Measurements from ENCODE around the gene CHRM4. TPM values are rescaled to one million over a fixed set of nuclear protein-coding genes. Genes with fewer than 3 reads are reported as not detected.

Gene CHRM4
- total and polyA plus RNA-seq, 2 of the 13 experiments (the other 11 are each of a cell fraction or from before 2014, with no cell fraction given): 0.13 to 0.21 TPM

DNA sequence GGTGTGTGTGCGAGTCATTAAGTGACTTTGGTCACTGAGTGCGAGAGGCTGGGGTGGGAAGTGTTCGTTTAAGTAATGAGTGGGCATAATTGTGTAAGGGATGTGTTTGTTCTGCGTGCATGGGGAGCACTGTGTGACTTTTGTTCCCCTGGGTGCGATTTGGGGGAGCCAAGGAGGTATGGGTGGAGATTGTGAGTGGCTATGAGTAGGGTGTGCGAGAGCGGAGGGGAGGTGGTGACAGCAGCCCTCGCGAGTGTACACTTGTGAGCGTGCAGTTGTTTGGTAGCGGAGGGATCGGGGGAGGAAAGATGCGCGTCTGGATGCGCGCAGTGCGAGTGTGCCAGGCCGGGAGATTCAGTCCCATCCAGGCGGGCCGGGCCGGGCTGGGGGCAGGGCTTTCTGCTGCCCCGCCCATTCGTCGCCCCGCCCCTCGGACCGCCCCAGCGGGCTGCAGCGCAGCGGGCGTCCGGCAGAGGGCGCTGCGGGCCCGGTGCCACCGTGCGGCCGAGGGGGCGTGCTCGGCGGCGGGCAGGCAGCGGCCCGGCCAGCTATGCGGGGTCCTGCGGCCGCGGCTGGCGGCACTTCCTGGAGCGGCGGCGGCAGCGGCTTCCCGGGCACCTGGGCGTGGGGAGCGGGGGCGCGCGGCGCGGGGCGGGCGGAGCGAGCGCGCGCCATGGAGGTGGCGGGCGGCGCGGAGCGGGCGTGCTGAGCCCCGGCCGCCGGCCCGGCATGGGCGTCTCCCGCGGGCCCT, 44.5 kb downstream of the CHRM4 start, which contains the start of gene DGKZ (continued):
- TF ChIP-seq, protein P1, sequence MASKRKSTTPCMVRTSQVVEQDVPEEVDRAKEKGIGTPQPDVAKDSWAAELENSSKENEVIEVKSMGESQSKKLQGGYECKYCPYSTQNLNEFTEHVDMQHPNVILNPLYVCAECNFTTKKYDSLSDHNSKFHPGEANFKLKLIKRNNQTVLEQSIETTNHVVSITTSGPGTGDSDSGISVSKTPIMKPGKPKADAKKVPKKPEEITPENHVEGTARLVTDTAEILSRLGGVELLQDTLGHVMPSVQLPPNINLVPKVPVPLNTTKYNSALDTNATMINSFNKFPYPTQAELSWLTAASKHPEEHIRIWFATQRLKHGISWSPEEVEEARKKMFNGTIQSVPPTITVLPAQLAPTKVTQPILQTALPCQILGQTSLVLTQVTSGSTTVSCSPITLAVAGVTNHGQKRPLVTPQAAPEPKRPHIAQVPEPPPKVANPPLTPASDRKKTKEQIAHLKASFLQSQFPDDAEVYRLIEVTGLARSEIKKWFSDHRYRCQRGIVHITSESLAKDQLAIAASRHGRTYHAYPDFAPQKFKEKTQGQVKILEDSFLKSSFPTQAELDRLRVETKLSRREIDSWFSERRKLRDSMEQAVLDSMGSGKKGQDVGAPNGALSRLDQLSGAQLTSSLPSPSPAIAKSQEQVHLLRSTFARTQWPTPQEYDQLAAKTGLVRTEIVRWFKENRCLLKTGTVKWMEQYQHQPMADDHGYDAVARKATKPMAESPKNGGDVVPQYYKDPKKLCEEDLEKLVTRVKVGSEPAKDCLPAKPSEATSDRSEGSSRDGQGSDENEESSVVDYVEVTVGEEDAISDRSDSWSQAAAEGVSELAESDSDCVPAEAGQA (IDR thresholded peaks at IDR 0.05; ENCODE audit: low read depth): no peak
- TF ChIP-seq, protein P1 (CRISPR knock-in tag; IDR thresholded peaks at IDR 0.05; ENCODE audit: borderline replicate concordance): no peak
- no peak; the same call in 1 of the 2 replicates for TF ChIP-seq CCDC6 (CRISPR knock-in tag; IDR thresholded peaks at IDR 0.05)
- no peak for TF ChIP-seq ARID3A (IDR thresholded peaks at IDR 0.05; ENCODE audit: low read depth, low read length)
- TF ChIP-seq RFX3 (CRISPR knock-in tag; IDR thresholded peaks at IDR 0.05): no peak
- no peak for TF ChIP-seq ZNF614 (CRISPR knock-in tag; IDR thresholded peaks at IDR 0.05; ENCODE audit: borderline replicate concordance)
- TF ChIP-seq TAF15 (IDR thresholded peaks at IDR 0.05; ENCODE audit: low read depth, low read length, poor library complexity, severe bottlenecking): no peak
- TF ChIP-seq, protein P2, sequence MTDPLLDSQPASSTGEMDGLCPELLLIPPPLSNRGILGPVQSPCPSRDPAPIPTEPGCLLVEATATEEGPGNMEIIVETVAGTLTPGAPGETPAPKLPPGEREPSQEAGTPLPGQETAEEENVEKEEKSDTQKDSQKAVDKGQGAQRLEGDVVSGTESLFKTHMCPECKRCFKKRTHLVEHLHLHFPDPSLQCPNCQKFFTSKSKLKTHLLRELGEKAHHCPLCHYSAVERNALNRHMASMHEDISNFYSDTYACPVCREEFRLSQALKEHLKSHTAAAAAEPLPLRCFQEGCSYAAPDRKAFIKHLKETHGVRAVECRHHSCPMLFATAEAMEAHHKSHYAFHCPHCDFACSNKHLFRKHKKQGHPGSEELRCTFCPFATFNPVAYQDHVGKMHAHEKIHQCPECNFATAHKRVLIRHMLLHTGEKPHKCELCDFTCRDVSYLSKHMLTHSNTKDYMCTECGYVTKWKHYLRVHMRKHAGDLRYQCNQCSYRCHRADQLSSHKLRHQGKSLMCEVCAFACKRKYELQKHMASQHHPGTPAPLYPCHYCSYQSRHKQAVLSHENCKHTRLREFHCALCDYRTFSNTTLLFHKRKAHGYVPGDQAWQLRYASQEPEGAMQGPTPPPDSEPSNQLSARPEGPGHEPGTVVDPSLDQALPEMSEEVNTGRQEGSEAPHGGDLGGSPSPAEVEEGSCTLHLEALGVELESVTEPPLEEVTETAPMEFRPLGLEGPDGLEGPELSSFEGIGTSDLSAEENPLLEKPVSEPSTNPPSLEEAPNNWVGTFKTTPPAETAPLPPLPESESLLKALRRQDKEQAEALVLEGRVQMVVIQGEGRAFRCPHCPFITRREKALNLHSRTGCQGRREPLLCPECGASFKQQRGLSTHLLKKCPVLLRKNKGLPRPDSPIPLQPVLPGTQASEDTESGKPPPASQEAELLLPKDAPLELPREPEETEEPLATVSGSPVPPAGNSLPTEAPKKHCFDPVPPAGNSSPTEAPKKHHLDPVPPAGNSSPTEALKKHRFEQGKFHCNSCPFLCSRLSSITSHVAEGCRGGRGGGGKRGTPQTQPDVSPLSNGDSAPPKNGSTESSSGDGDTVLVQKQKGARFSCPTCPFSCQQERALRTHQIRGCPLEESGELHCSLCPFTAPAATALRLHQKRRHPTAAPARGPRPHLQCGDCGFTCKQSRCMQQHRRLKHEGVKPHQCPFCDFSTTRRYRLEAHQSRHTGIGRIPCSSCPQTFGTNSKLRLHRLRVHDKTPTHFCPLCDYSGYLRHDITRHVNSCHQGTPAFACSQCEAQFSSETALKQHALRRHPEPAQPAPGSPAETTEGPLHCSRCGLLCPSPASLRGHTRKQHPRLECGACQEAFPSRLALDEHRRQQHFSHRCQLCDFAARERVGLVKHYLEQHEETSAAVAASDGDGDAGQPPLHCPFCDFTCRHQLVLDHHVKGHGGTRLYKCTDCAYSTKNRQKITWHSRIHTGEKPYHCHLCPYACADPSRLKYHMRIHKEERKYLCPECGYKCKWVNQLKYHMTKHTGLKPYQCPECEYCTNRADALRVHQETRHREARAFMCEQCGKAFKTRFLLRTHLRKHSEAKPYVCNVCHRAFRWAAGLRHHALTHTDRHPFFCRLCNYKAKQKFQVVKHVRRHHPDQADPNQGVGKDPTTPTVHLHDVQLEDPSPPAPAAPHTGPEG (CRISPR knock-in tag; IDR thresholded peaks at IDR 0.05): no peak
- no peak for TF ChIP-seq HNF4G (IDR thresholded peaks at IDR 0.05; ENCODE audit: borderline replicate concordance, low read depth, low read length)
- TF ChIP-seq HNF4G (CRISPR knock-in tag; IDR thresholded peaks at IDR 0.05; ENCODE audit: borderline replicate concordance, low read depth): no peak
- TF ChIP-seq NR2F2 (IDR thresholded peaks at IDR 0.05; ENCODE audit: borderline replicate concordance, low read depth): no peak
- TF ChIP-seq FOXA3 (CRISPR knock-in tag; IDR thresholded peaks at IDR 0.05): no peak
- no peak for TF ChIP-seq NFYB (CRISPR knock-in tag; IDR thresholded peaks at IDR 0.05)
- no peak for TF ChIP-seq ZNF737 (CRISPR knock-in tag; IDR thresholded peaks at IDR 0.05; ENCODE audit: borderline replicate concordance)
- TF ChIP-seq NR2C2 (CRISPR knock-in tag; IDR thresholded peaks at IDR 0.05; ENCODE audit: borderline replicate concordance): no peak
- TF ChIP-seq ZNF598 (CRISPR knock-in tag; IDR thresholded peaks at IDR 0.05; ENCODE audit: borderline replicate concordance): no peak
